Measurements from ENCODE around the gene SEMA6A.

SEMA6A gene

GRCh38 chr5:116424951-116425350 is 149.7 kb downstream of the SEMA6A start:
- DNase-seq = no peak

GRCh38 chr5:116424258-116424615 is 150.4 kb downstream of the SEMA6A start:
- DNase-seq = no peak

- DNase-seq = no peak
Observed at GRCh38 chr5:116423587-116424257, 150.9 kb downstream of the SEMA6A start.

GRCh38 chr5:116423141-116423540 is 151.5 kb downstream of the SEMA6A start:
- DNase-seq = no peak

GRCh38 chr5:116421080-116421629 is 153.5 kb downstream of the SEMA6A start:
- no peak for DNase-seq

GRCh38 chr5:116420540-116420939 is 154.1 kb downstream of the SEMA6A start:
- no peak for DNase-seq

GRCh38 chr5:116419258-116419657 is 155.4 kb downstream of the SEMA6A start:
- no peak for DNase-seq

- DNase-seq = no peak
Observed at GRCh38 chr5:116418774-116419173, 155.8 kb downstream of the SEMA6A start.

- no peak for DNase-seq
Observed at GRCh38 chr5:116418016-116418415, 156.6 kb downstream of the SEMA6A start.

GRCh38 chr5:116415989-116416388 is 158.6 kb downstream of the SEMA6A start:
- no peak for DNase-seq

GRCh38 chr5:116415182-116415581 is 159.4 kb downstream of the SEMA6A start:
- DNase-seq = no peak

GRCh38 chr5:116411101-116411571 is 163.5 kb downstream of the SEMA6A start:
- no peak for DNase-seq

GRCh38 chr5:116410336-116410890 is 164.2 kb downstream of the SEMA6A start:
- no peak for DNase-seq

GRCh38 chr5:116409591-116410296 is 164.9 kb downstream of the SEMA6A start:
- DNase-seq = no peak

GRCh38 chr5:116406306-116407041 is 168.1 kb downstream of the SEMA6A start:
- DNase-seq = no peak

- no peak for DNase-seq
Observed at GRCh38 chr5:116404792-116405191, 169.8 kb downstream of the SEMA6A start.

GRCh38 chr5:116404016-116404415 is 170.6 kb downstream of the SEMA6A start:
- no peak for DNase-seq

GRCh38 chr5:116402235-116402634 is 172.4 kb downstream of the SEMA6A start:
- DNase-seq = no peak

- DNase-seq = no peak
Observed at GRCh38 chr5:116401576-116401975, 173.0 kb downstream of the SEMA6A start.

- DNase-seq = no peak
Observed at GRCh38 chr5:116396476-116397099, 178.0 kb downstream of the SEMA6A start.

- DNase-seq = no peak
Observed at GRCh38 chr5:116395631-116396203, 178.9 kb downstream of the SEMA6A start.

- no peak for DNase-seq
Observed at GRCh38 chr5:116395226-116395625, 179.4 kb downstream of the SEMA6A start.
